OCI-LY3 (cell line): Measurements from ENCODE around the gene MED13L.

ENCODE experiments used
- H2AFZ ChIP-seq: fragments of 200-600, 300-600 bp; shearing (Covaris generic); 2 replicates; pipeline ENCODE4 v1.6.0; 2014; ENCODE audit warnings: antibody characterized with exemption, low read depth, low read length
- H3K27ac ChIP-seq: fragments of 200-600, 300-600 bp; sonication (generic); 2 replicates; pipeline ENCODE4 v1.5.1; 2014; ENCODE audit warnings: mild to moderate bottlenecking, low read length, moderate library complexity, mixed read lengths
- H3K27me3 ChIP-seq: fragments of 200-600, 300-600 bp; sonication (generic); 2 replicates; pipeline ENCODE4 v1.6.1; 2014; ENCODE audit warnings: low read depth, low read length, mixed read lengths
- H3K36me3 ChIP-seq: fragments of 200-600, 300-600 bp; sonication (generic); replicated peaks from 2 replicates; pipeline ENCODE3; 2014; ENCODE audit warnings: low read depth, low read length, mixed read lengths
- H3K4me1 ChIP-seq: fragments of 300-600, 200-600 bp; sonication (generic); 2 replicates; pipeline ENCODE4 v1.6.1; 2014; ENCODE audit warnings: low read length, mixed read lengths
- H3K4me2 ChIP-seq: fragments of 200-600, 300-600 bp; sonication (generic); 2 replicates; pipeline ENCODE4 v1.6.1; 2014; ENCODE audit warnings: low read length, mixed read lengths
- H3K4me3 ChIP-seq: fragments of 300-600, 200-600 bp; sonication (generic); 2 replicates; pipeline ENCODE4 v1.5.1; 2014; ENCODE audit warnings: antibody characterized with exemption, mild to moderate bottlenecking, low read length, moderate library complexity
- H3K79me2 ChIP-seq: fragments of 300-600, 200-600 bp; shearing (Covaris generic); 2 replicates; pipeline ENCODE4 v1.6.1; 2014; ENCODE audit warnings: mild to moderate bottlenecking, low read length, mixed read lengths
- H3K9ac ChIP-seq: fragments of 300-600, 200-600 bp; shearing (Covaris generic); 2 replicates; pipeline ENCODE4 v1.6.0; 2014; ENCODE audit warnings: mild to moderate bottlenecking, low read length, moderate library complexity
- H3K9me3 ChIP-seq: fragments of 200-600, 300-600 bp; shearing (Covaris generic); 2 replicates; pipeline ENCODE4 v1.6.1; 2014; ENCODE audit warnings: low read length, mixed read lengths; ENCODE audit not compliant: insufficient read depth
- H4K20me1 ChIP-seq: fragments of 200-600, 300-600 bp; sonication (generic); 2 replicates; pipeline ENCODE4 v1.6.1; 2016; ENCODE audit warnings: low read length, mixed read lengths; ENCODE audit not compliant: insufficient read depth
- EZH2phosphoT487 ChIP-seq: fragments of 200-600 bp; shearing (Covaris generic); IDR thresholded peaks from 2 replicates; pipeline ENCODE4 v1.6.1; 2018; ENCODE audit warnings: antibody characterized with exemption, mixed run types, low read depth
- TF ChIP-seq, protein P1 (sequence below): fragments of 200-600, 300-600 bp; sonication (generic); IDR thresholded peaks from 2 replicates; pipeline ENCODE4 v1.5.1; 2014; ENCODE audit warnings: antibody characterized with exemption, low read length, low read depth

Gene MED13L

GRCh38 chr12:116045150-116045549 lies 232.3 kb downstream of the MED13L start:
- Histone ChIP-seq H3K4me1 (peaks cover 22% of the 10 kb centered on the region), H3K27ac (no peak overlapping the region), H4K20me1 (peaks cover 17% of the 10 kb centered on the region; the same call in 1 of the 2 replicates), H3K4me3 (no peak overlapping the region), H3K36me3 (peaks cover 3% of the 10 kb centered on the region), H3K9ac (no peak overlapping the region), H3K9me3 (no peaks in the 10 kb centered on the region), H3K27me3 (no peaks in the 10 kb centered on the region), H2AFZ (no peak overlapping the region), H3K79me2 (peaks cover 50% of the 10 kb centered on the region), H3K4me2 (no peak overlapping the region)
- TF ChIP-seq, protein P1, sequence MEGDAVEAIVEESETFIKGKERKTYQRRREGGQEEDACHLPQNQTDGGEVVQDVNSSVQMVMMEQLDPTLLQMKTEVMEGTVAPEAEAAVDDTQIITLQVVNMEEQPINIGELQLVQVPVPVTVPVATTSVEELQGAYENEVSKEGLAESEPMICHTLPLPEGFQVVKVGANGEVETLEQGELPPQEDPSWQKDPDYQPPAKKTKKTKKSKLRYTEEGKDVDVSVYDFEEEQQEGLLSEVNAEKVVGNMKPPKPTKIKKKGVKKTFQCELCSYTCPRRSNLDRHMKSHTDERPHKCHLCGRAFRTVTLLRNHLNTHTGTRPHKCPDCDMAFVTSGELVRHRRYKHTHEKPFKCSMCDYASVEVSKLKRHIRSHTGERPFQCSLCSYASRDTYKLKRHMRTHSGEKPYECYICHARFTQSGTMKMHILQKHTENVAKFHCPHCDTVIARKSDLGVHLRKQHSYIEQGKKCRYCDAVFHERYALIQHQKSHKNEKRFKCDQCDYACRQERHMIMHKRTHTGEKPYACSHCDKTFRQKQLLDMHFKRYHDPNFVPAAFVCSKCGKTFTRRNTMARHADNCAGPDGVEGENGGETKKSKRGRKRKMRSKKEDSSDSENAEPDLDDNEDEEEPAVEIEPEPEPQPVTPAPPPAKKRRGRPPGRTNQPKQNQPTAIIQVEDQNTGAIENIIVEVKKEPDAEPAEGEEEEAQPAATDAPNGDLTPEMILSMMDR, result no peak
- no peak for TF ChIP-seq EZH2phosphoT487

DNA sequence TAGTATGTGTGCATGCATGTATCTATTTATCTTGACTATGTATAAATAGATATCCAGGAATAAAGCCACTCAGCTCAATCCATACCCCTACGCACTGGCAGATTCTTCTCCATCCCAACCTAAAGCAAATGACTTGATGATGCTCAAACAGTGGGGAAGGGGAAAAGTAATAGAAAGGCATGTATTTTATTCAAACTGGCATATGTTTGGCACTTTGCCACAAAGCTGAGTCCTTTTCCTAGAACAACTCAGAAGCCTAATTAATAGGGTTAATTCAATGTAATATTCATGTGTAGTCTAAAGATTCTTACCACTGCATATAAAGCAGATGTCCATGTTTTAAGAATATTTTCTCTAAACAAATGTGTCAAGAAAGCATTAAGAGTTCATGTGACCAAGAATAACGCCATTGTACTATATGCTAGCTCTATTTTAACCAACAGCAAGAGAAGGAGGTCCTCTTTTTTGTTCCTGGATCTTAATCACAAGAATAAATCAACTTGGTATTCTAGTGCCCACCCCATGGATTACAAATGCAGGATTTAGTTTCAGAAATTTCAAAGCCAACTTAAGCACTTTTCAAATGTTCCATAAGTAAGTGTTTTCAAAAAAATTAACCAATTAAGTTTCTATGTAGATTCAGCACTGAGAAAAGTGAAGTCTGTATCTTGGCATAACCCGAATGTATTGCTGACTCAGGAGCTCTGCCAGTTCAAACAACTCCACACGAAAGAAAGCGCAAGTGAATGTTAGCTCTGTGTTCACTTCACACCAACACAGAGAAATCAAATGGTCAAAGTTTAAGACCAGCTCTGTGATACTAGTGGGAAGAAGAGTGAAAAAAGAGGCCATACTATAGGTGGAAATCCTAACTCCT lies 233.6 kb downstream of the MED13L start:
- no peak overlapping the region for H3K4me3 ChIP-seq
- H4K20me1 ChIP-seq, result peaks cover 15% of the 10 kb centered on the region; the same call in 1 of the 2 replicates
- no peak overlapping the region for H3K4me2 ChIP-seq
- H3K79me2 ChIP-seq, result peaks cover 51% of the 10 kb centered on the region
- H3K9ac ChIP-seq, result no peak overlapping the region
- H2AFZ ChIP-seq, result no peak overlapping the region
- H3K36me3 ChIP-seq, result peaks cover 3% of the 10 kb centered on the region
- no peaks in the 10 kb centered on the region for H3K27me3 ChIP-seq
- no peaks in the 10 kb centered on the region for H3K9me3 ChIP-seq
- no peak overlapping the region for H3K27ac ChIP-seq
- TF ChIP-seq, protein P1, result no peak
- peaks cover 13% of the 10 kb centered on the region for H3K4me1 ChIP-seq

DNA sequence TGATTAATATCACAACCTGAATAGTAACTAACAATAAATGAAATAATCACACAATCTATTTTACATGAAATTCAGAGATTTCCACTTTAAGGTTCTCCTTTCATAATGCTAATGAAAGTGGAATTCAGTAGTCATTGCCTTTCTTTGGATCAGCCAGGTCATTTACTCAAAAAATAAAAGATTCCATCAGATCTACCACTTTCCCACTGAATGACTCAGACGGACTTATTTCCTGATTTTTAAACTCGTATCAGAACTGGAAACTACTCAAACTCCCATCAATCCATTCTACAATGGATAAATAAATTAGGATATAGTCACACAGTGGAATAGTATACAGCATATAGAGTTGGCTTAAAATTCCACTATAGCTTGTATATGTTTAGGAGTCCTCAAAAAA lies 237.1 kb downstream of the MED13L start:
- TF ChIP-seq EZH2phosphoT487, result no peak
- TF ChIP-seq, protein P1, result no peak
- Histone ChIP-seq H3K4me1 (peaks cover 3% of the 10 kb centered on the region), H3K9ac (no peak overlapping the region), H3K9me3 (no peaks in the 10 kb centered on the region), H4K20me1 (0 out of 2 replicates have a peak, but pooled peaks cover 9% of the 10 kb centered on the region), H3K4me3 (no peak overlapping the region), H3K27ac (no peak overlapping the region), H3K36me3 (peaks cover 3% of the 10 kb centered on the region), H3K4me2 (no peak overlapping the region), H3K27me3 (no peaks in the 10 kb centered on the region), H3K79me2 (peaks cover 58% of the 10 kb centered on the region), H2AFZ (no peak overlapping the region)

- peaks cover 56% of the 10 kb centered on the region for H3K79me2 ChIP-seq
- peaks cover 3% of the 10 kb centered on the region for H3K4me1 ChIP-seq
- no peak overlapping the region for H2AFZ ChIP-seq
- no peak overlapping the region for H3K4me3 ChIP-seq
- peaks cover 9% of the 10 kb centered on the region; the same call in 1 of the 2 replicates for H4K20me1 ChIP-seq
- no peaks in the 10 kb centered on the region for H3K9me3 ChIP-seq
- TF ChIP-seq EZH2phosphoT487, result no peak
- TF ChIP-seq, protein P1, result no peak
- H3K27me3 ChIP-seq, result no peaks in the 10 kb centered on the region
- no peak overlapping the region for H3K27ac ChIP-seq
- no peak overlapping the region for H3K4me2 ChIP-seq
- peaks cover 3% of the 10 kb centered on the region for H3K36me3 ChIP-seq
- no peak overlapping the region for H3K9ac ChIP-seq
Observed at GRCh38 chr12:116039081-116039480, 238.4 kb downstream of the MED13L start.
